GM19438 (cell line): ENCODE results near the gene OR2T1.
A peak's percentile ranks its signal among the peaks of the same experiment; 100 is the strongest.
"Not testable (repeated sequence)": the region's sequence is repeated elsewhere in the genome, so short reads cannot be mapped to it uniquely, and the experiment has no call there.

ENCODE experiments used
- ATAC-seq: cut with Tn5 transposase; IDR thresholded peaks from one replicate; pipeline ENCODE4 v1.9.1; 2021; ENCODE audit warnings: low read depth; ENCODE audit not compliant: unreplicated experiment

OR2T1 gene, protein sequence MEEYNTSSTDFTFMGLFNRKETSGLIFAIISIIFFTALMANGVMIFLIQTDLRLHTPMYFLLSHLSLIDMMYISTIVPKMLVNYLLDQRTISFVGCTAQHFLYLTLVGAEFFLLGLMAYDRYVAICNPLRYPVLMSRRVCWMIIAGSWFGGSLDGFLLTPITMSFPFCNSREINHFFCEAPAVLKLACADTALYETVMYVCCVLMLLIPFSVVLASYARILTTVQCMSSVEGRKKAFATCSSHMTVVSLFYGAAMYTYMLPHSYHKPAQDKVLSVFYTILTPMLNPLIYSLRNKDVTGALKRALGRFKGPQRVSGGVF

DNA sequence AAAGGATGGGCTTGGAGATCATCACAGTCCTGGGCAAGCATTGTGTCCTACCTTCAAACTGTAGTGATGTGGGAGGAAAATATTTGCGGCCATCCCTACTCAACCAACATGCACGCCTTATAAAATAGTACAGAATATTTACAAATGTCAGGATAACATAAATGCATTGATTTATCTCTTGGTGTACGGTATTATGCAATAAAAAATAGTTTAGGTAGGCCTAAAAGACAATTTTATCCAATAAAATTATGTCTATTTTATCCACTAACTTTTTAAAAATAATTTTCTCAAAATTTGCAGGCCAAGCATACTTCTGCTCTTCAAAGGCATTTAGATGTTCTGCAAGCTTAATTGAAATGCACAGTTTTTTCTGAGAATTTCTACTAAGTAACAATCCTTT is at the start of gene OR2T1:
OR2T1 (plus strand) TSS at position 301 of the 400 bp plus-strand sequence. CDS start 3,100 bp downstream, outside the sequence.
- no peak for ATAC-seq

- no peak for ATAC-seq
These were observed 43.4 kb upstream of the OR2T1 start for GRCh38 chr1:248359415-248359814.

GRCh38 chr1:248361121-248361715 is 41.6 kb upstream of the OR2T1 start, which contains the start of gene OR2T4:
OR2T4 (plus strand) TSS chr1:248361665; CDS start chr1:248361665, 0 bp downstream.
- no peak for ATAC-seq

DNA sequence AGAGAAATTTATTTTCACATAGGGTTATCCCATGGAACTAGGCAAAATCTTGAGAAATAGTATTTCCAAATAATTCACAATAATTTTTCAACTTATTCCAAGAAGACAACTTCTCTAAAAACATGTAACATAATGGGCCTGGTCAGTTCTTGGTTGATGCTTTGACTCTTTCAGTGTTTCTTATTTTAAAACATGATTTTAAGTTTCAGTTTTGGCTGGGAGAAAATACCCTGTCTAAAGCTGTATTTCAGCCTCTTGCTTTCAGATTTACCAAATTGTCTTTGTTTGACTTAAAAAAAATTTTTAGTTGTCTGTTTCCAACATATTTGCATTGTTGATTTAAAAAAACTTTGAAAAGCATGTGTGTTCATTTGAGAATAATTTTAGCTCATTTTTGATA is 36.2 kb upstream of the OR2T1 start:
- ATAC-seq, result no peak

DNA sequence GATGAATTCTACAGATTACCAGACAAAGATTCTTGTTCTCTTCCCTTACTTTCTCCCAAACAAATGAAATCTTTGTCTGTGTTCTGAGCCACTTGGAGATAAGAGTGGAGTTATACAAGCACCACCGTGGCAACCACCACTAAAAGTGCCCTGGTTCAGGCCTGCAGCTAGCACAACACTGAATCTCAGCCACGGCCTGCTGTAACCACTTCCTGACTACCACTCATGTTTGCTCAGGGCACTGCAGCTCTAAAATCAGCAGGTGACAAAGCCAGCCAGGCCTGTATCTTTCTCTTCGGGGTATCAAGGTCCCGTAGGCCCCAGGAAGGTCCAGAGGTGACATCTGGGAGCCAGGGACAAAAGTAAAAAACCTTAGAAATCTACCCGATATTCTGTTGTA is 30.5 kb upstream of the OR2T1 start:
- ATAC-seq, result no peak

- no peak for ATAC-seq
These were observed 29.1 kb upstream of the OR2T1 start for GRCh38 chr1:248373761-248374160.

DNA sequence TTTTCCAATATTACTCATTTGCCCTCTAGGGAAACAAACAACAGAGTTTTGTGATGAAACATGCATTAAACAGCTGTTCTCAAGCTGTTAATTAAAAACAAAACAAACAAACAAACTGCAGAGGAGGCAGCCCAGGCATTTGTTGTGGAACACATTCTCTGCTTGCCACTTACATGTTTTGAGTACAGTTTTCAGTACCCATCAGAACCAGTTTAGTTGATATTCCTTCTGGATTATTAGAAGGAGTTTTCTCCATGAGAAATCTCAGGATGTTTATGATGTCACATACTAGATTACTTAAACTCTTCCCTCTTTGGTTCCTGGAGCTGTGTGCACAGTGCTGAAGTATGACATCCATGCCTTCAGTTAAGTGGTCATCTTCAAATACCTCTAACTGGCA is 27.4 kb upstream of the OR2T1 start, which contains the start of gene OR2T6:
OR2T6 (plus strand) TSS at position 301 of the 400 bp plus-strand sequence. CDS start 11,863 bp downstream, outside the sequence.
- no peak for ATAC-seq

DNA sequence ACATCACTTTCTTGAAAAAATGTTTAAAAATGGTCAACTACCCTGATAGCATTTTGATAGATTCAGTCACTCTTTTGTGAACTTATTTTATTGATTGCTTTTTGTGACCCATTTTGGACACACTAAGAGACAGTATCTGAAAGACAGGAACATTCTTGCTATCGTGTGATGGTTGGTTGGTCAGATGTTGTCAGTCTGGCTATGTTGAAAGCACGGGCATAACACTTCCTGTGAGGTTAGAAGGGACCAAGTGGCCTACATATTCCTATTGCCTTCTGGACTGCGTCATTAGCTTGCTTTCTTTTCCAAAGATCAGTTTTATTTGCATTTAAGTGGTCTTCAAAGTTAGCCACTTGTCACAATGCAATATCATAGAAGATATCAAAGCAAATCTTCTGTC is 25.9 kb upstream of the OR2T1 start:
- ATAC-seq, result no peak

DNA sequence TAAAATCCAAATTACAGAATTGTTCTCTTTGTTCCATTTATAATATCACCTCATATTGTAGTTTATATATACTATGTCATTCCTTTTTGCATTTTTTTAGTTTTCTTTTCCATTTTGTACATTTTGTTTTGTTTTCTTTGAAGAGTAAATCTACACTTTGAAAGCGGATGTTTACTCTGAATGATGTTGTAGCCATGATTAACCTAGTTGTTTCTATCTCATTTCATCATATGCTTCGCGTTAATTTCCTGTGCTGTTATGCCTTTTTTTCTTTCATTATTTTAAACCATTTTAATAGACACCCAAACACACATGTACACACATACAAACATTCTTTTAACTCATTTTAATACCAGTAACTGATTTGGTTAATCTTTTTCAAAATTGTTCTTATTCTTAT is 22.0 kb upstream of the OR2T1 start:
- no peak for ATAC-seq

- ATAC-seq, result no peak
These were observed 14.4 kb upstream of the OR2T1 start for GRCh38 chr1:248388426-248388825.

- no peak for ATAC-seq
These were observed 9.8 kb upstream of the OR2T1 start for GRCh38 chr1:248393050-248393449.

GRCh38 chr1:248404024-248404423 is 1.2 kb downstream of the OR2T1 start:
- no peak for ATAC-seq

DNA sequence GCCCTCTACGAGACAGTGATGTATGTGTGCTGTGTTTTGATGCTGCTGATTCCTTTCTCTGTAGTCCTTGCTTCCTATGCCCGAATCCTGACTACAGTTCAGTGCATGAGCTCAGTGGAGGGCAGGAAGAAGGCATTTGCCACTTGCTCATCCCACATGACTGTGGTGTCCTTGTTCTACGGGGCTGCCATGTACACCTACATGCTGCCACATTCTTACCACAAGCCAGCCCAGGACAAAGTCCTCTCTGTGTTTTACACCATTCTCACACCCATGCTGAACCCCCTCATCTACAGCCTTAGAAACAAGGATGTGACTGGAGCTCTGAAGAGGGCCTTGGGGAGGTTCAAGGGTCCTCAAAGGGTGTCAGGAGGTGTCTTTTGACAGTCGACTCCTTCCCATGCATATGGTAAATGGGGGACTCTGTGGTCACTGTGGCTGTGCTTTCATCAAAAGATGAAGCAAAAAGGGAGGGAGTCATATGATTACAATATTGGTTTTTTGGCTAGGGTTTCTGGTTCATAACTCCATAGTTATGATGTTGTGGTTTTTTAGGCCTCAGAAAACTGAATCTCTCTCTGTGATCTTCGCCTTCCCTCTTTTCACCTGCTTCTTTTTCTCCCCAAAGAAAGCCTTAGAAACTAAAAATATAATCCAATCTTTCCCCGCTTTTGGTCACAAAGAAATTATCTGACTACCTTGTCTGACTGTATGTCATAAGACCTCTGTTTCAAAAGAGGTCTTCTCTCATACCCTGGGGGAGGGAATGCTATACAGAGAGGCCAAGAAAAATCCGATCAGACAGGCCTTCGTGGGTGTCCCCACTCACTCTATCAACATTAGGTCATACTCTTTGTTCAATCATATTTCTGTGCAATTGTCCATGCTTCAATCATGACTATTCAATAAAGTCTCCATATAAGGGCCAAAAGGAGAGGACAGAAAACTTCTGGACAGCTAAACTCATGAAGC is 4.2 kb downstream of the OR2T1 start:
- ATAC-seq, result no peak

DNA sequence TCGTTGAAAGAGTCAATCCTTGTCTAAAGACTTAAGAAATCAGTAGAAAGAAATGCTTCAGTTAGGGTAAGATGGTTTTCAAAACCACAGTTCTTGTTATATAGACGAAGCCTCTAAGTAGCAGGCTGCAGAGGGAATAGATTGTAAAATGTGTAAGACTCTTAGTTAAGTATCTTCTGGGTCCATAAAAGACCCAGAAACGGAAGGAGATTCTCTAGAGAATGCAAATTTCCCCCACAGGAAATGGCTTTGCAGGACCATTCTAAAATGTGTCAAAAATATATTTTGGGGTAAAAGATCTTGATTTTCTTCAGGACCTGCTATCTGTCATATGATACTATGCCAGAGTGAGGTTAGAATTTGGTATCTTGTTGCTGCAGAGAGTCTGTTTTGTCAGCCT is 13.4 kb downstream of the OR2T1 start:
- ATAC-seq, result no peak

GRCh38 chr1:248417854-248418253 is 15.0 kb downstream of the OR2T1 start:
- no peak for ATAC-seq

DNA sequence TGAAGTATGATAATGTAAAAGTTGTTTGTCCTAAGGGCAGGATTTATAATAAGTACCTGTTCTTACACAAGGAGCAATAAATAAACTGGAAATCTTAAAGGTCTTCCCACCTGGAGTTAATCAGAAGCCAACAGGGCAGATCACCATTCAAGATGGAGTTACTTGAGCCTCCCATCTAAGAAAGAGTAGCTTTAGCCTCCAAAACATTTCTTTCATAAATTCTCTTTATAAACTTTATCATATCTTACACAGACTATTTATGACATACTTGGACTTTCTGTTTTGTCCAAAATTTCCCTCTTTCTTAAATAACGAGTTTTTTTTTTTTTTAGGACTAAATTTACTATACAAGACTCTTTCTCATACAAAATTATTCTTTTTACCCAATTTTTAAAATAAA is 18.5 kb downstream of the OR2T1 start:
- ATAC-seq, result no peak

DNA sequence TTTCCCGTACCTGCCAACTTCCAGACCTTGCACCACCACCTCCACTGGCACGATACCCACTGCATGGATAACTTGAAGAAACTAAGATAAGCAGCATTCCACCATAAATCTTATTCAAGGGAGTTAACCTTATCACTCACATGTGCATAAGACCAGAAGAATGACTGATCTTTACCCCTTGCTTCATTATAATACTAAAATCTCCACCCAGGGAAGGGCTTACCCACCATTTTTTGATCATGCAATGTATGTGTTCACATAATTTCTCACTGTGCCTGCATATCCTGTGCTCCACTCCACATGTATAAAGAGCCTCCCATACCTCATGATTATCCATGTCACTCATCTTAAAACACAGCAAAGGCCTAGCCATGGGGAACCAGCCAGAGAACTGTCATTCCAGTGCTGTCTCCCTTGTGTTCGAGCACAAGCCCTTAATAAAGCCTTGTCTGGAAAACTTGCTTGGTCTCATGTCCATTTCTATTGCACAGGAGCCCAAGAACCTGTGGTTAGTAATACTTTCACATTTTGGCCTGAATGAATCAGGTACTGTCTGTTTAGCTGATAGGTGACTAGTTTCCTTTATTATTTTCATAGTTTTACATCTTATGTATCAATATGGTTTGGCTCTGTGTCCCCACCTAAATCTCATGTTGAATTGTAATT is 24.8 kb downstream of the OR2T1 start:
- peak; percentile 43 for ATAC-seq

- ATAC-seq, result peak; percentile 93
These were observed 25.3 kb downstream of the OR2T1 start for GRCh38 chr1:248428192-248428533.

GRCh38 chr1:248431683-248432082 is 28.8 kb downstream of the OR2T1 start:
- not testable (repeated sequence) for ATAC-seq

GRCh38 chr1:248432201-248432600 is 29.4 kb downstream of the OR2T1 start:
- peak; percentile 67 for ATAC-seq
